Measurements from ENCODE around the gene CYB5R2.

DNA sequence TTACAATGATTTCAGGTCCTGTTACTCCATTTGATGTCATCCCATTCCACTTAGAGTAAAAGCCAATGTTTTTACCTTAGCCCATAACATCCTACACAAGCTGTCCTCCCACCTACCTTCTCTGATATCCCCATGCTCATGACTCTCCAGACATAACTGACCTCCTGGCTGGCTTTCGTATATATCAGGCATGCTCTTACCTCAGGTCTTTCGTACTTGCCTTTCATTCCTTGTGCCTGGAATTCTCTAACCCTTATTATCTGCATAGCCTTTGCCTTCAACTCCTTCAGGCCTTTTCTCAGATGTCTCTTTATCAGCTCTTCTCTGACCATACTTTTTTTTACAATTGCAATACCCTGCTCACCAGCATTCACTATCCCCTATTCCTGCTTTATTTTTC lies 10.3 kb upstream of the CYB5R2 start:
- TF ChIP-seq, protein P1, sequence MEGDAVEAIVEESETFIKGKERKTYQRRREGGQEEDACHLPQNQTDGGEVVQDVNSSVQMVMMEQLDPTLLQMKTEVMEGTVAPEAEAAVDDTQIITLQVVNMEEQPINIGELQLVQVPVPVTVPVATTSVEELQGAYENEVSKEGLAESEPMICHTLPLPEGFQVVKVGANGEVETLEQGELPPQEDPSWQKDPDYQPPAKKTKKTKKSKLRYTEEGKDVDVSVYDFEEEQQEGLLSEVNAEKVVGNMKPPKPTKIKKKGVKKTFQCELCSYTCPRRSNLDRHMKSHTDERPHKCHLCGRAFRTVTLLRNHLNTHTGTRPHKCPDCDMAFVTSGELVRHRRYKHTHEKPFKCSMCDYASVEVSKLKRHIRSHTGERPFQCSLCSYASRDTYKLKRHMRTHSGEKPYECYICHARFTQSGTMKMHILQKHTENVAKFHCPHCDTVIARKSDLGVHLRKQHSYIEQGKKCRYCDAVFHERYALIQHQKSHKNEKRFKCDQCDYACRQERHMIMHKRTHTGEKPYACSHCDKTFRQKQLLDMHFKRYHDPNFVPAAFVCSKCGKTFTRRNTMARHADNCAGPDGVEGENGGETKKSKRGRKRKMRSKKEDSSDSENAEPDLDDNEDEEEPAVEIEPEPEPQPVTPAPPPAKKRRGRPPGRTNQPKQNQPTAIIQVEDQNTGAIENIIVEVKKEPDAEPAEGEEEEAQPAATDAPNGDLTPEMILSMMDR (IDR thresholded peaks at IDR 0.05), result no peak
- TF ChIP-seq JUND (IDR thresholded peaks at IDR 0.05) (no peak), POLR2AphosphoS5 (IDR thresholded peaks at IDR 0.05; ENCODE audit: low read depth, low read length) (no peak), CHD2 (IDR thresholded peaks at IDR 0.05; ENCODE audit: low read length, partially characterized antibody) (no peak), RAD21 (IDR thresholded peaks at IDR 0.05; ENCODE audit: low read length) (no peak), EP300 (IDR thresholded peaks at IDR 0.05; ENCODE audit: borderline replicate concordance in 1 of 2, low read depth in 1 of 2, low read length in 1 of 2) (no peak), MXI1 (IDR thresholded peaks at IDR 0.05; ENCODE audit: low read depth, low read length) (no peak), EZH2phosphoT487 (IDR thresholded peaks at IDR 0.05; ENCODE audit: borderline replicate concordance, low read depth) (no peak)
- TF ChIP-seq, protein P2, sequence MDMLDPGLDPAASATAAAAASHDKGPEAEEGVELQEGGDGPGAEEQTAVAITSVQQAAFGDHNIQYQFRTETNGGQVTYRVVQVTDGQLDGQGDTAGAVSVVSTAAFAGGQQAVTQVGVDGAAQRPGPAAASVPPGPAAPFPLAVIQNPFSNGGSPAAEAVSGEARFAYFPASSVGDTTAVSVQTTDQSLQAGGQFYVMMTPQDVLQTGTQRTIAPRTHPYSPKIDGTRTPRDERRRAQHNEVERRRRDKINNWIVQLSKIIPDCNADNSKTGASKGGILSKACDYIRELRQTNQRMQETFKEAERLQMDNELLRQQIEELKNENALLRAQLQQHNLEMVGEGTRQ (IDR thresholded peaks at IDR 0.05; ENCODE audit: borderline replicate concordance, low read depth, low read length), result no peak
- TF ChIP-seq, protein P3, sequence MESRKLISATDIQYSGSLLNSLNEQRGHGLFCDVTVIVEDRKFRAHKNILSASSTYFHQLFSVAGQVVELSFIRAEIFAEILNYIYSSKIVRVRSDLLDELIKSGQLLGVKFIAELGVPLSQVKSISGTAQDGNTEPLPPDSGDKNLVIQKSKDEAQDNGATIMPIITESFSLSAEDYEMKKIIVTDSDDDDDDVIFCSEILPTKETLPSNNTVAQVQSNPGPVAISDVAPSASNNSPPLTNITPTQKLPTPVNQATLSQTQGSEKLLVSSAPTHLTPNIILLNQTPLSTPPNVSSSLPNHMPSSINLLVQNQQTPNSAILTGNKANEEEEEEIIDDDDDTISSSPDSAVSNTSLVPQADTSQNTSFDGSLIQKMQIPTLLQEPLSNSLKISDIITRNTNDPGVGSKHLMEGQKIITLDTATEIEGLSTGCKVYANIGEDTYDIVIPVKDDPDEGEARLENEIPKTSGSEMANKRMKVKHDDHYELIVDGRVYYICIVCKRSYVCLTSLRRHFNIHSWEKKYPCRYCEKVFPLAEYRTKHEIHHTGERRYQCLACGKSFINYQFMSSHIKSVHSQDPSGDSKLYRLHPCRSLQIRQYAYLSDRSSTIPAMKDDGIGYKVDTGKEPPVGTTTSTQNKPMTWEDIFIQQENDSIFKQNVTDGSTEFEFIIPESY (IDR thresholded peaks at IDR 0.05; ENCODE audit: borderline replicate concordance, low read depth), result no peak

All from SK-N-SH (cell line).